Activated CD8-positive, alpha-beta memory T cell treated with anti-CD3 and anti-CD28 coated beads for 24 hours (primary cell): ENCODE data around the gene DCST1.

ENCODE experiments used
- DNase-seq: peaks from one replicate; pipeline ENCODE4 v3.0.0-alpha.2; 2020

The DCST1 gene

GRCh38 chr1:155014709-155015508 is 18.7 kb upstream of the DCST1 start:
- DNase-seq = no peak

GRCh38 chr1:155015527-155016230 is 17.9 kb upstream of the DCST1 start:
- no peak for DNase-seq

GRCh38 chr1:155016231-155016831 is 17.3 kb upstream of the DCST1 start:
- no peak for DNase-seq

- DNase-seq = peak; percentile 94
These were observed 16.3 kb upstream of the DCST1 start for GRCh38 chr1:155017041-155017945.

GRCh38 chr1:155017946-155018316 is 15.7 kb upstream of the DCST1 start:
- no peak for DNase-seq

- DNase-seq = no peak
These were observed 14.8 kb upstream of the DCST1 start for GRCh38 chr1:155018617-155019348.

GRCh38 chr1:155019377-155020245 is 14.0 kb upstream of the DCST1 start:
- DNase-seq = no peak

GRCh38 chr1:155022136-155022926 is 11.3 kb upstream of the DCST1 start:
- DNase-seq = no peak

GRCh38 chr1:155022927-155023236 is 10.7 kb upstream of the DCST1 start:
- DNase-seq = no peak

GRCh38 chr1:155023627-155024026 is 10.0 kb upstream of the DCST1 start:
- DNase-seq = no peak

- no peak for DNase-seq
These were observed 9.3 kb upstream of the DCST1 start for GRCh38 chr1:155024315-155024714.

GRCh38 chr1:155026154-155026553 is 7.5 kb upstream of the DCST1 start:
- DNase-seq = no peak

- DNase-seq = no peak
These were observed 7.0 kb upstream of the DCST1 start for GRCh38 chr1:155026588-155026987.

GRCh38 chr1:155029513-155030242 is 3.9 kb upstream of the DCST1 start:
- no peak for DNase-seq

GRCh38 chr1:155030243-155030795 is 3.3 kb upstream of the DCST1 start:
- no peak for DNase-seq

GRCh38 chr1:155030899-155031298 is 2.7 kb upstream of the DCST1 start:
- DNase-seq = no peak

GRCh38 chr1:155032886-155033285 is 738 bp upstream of the DCST1 start:
- DNase-seq = no peak

- no peak for DNase-seq
These were observed 939 bp downstream of the DCST1 start for GRCh38 chr1:155034318-155035208.
